A549 (cell line): ENCODE measurements around the gene SMYD5.

Experiments
- CBX8 ChIP-seq: fragments of 200-600 bp; sonication (generic); IDR thresholded peaks from 2 replicates; pipeline ENCODE4 v1.6.1; 2016
- CTCF ChIP-seq: fragments of >200 bp; sonication (Bioruptor Twin); formaldehyde crosslinking; IDR thresholded peaks from 3 replicates; pipeline ENCODE4 v1.5.1; 2016
- ELK1 ChIP-seq: fragments of 150-350 bp; IDR thresholded peaks from 2 replicates; pipeline ENCODE4 v1.6.1; 2014; ENCODE audit warnings: low read depth, mild to moderate bottlenecking, low read length
- EP300 ChIP-seq, 2 experiments: fragments of >200 bp; sonication (Bioruptor Twin); formaldehyde crosslinking; IDR thresholded peaks; 2 replicates in 1 of 2; 3 replicates in 1 of 2; pipeline ENCODE4 v1.6.1; 2016 to 2017
- ESRRA ChIP-seq: fragments of 150-350 bp; IDR thresholded peaks from 2 replicates; pipeline ENCODE4 v1.6.1; 2014; ENCODE audit warnings: mild to moderate bottlenecking, low read length, borderline replicate concordance
- HEYL ChIP-seq: fragments of 250-450 bp; sonication (Bioruptor Pico); IDR thresholded peaks from 2 replicates; pipeline ENCODE4 v1.8.0; 2021; ENCODE audit warnings: mild to moderate bottlenecking, moderate library complexity
- HOXB5 ChIP-seq: fragments of 250-450 bp; sonication (Bioruptor Pico); IDR thresholded peaks from 2 replicates; pipeline ENCODE4 v1.5.0; 2020; ENCODE audit warnings: mild to moderate bottlenecking, moderate library complexity
- JUN ChIP-seq, 2 experiments: fragments of >200 bp; sonication (Bioruptor Twin); formaldehyde crosslinking; IDR thresholded peaks; 2 replicates in 1 of 2; 3 replicates in 1 of 2; pipeline ENCODE4 v1.6.1; 2016 to 2017
- MAZ ChIP-seq: fragments of 150-350 bp; IDR thresholded peaks from 2 replicates; pipeline ENCODE4 v1.6.1; 2014; ENCODE audit warnings: antibody characterized with exemption, low read depth, low read length, borderline replicate concordance
- POLR2A ChIP-seq: IDR thresholded peaks from 2 replicates; pipeline ENCODE4 v1.6.1; 2012; ENCODE audit warnings: mild to moderate bottlenecking, low read length
- REST ChIP-seq: fragments of 200-600 bp; sonication (generic); IDR thresholded peaks from 2 replicates; pipeline ENCODE4 v1.6.1; 2016; ENCODE audit warnings: antibody characterized with exemption, mild to moderate bottlenecking, moderate library complexity
- RFX5 ChIP-seq: fragments of 450-650 bp; IDR thresholded peaks from 2 replicates; pipeline ENCODE4 v1.7.1; 2014; ENCODE audit warnings: antibody characterized with exemption, mild to moderate bottlenecking, moderate library complexity
- SMC3 ChIP-seq: fragments of >200 bp; sonication (Bioruptor Twin); formaldehyde crosslinking; IDR thresholded peaks from 3 replicates; pipeline ENCODE4 v1.6.1; 2018; ENCODE audit warnings: inconsistent platforms

GRCh38 chr2:73210019-73210418 lies 4.0 kb upstream of the SMYD5 start:
- TF ChIP-seq RFX5 (no peak), MAZ (no peak), HOXB5 (no peak), CTCF (no peak), POLR2A (no peak), CBX8 (no peak), ESRRA (no peak), JUN (IDR thresholded peaks at IDR 0.05) (no peak), ELK1 (no peak), EP300 (IDR thresholded peaks at IDR 0.05) (no peak), HEYL (CRISPR knock-in tag) (no peak), SMC3 (no peak), REST (no peak)
